BLaER1 treated with 17β-estradiol and CSF1 and Interleukin-3, amounts not matched to agents 10 nM and 100 nM (cell line): ENCODE data around the gene FOXJ3.

ENCODE experiments used
- H3K27ac ChIP-seq, 11 experiments: shearing (Covaris generic); formaldehyde crosslinking; 2 replicates each; pipeline ENCODE4 v1.8.1; 2022
- H3K27me3 ChIP-seq, 11 experiments: shearing (Covaris generic); formaldehyde crosslinking; 2 replicates each; pipeline ENCODE4 v1.8.1; 2022
- H3K36me3 ChIP-seq, 11 experiments: shearing (Covaris generic); formaldehyde crosslinking; 2 replicates each; pipeline ENCODE4 v1.8.1; 2022
- H3K4me1 ChIP-seq, 10 experiments: shearing (Covaris generic); formaldehyde crosslinking; 2 replicates each; pipeline ENCODE4 v1.8.1; 2022
- H3K4me2 ChIP-seq, 11 experiments: shearing (Covaris generic); formaldehyde crosslinking; 2 replicates each; pipeline ENCODE4 v1.8.1; 2022
- H3K4me3 ChIP-seq, 10 experiments: shearing (Covaris generic); formaldehyde crosslinking; 2 replicates each; pipeline ENCODE4 v1.8.1; 2022
- H3K9ac ChIP-seq, 11 experiments: shearing (Covaris generic); formaldehyde crosslinking; 2 replicates each; pipeline ENCODE4 v1.8.1; 2022
- H3K9me3 ChIP-seq, 11 experiments: shearing (Covaris generic); formaldehyde crosslinking; replicated peaks in 1 of 11; 2 replicates each; pipeline ENCODE4 v1.8.1; 2022
- H4K20me1 ChIP-seq, 11 experiments: shearing (Covaris generic); formaldehyde crosslinking; 2 replicates each; pipeline ENCODE4 v1.8.1; 2022
- Cebpa-rat ChIP-seq, 11 experiments: shearing (Covaris generic); IDR thresholded peaks; 2 replicates each; pipeline ENCODE4 v1.8.1; 2022

The FOXJ3 gene

GRCh38 chr1:42328047-42328625 lies 6.9 kb downstream of the FOXJ3 start:
- H3K4me2 ChIP-seq: no peak overlapping the region

GRCh38 chr1:42325014-42325402 lies 10.0 kb downstream of the FOXJ3 start:
- no peaks in the 10 kb centered on the region; a peak in 1 of 22 replicates for H3K9me3 ChIP-seq
- H3K27ac ChIP-seq: no peak overlapping the region
- peaks cover 0 to 29% (median 5%) of the 10 kb centered on the region in 11 experiments; a peak in 7 of 22 replicates for H3K36me3 ChIP-seq
- H3K4me3 ChIP-seq: no peak overlapping the region
- H3K9ac ChIP-seq: no peak overlapping the region
- no peak overlapping the region for H3K4me2 ChIP-seq
- H4K20me1 ChIP-seq: peaks cover 72 to 96% (median 94%) of the 10 kb centered on the region in 11 experiments
- TF ChIP-seq Cebpa-rat (IDR thresholded peaks at IDR 0.05): no peak
- H3K27me3 ChIP-seq: no peaks in the 10 kb centered on the region
- peaks cover 13 to 36% (median 20%) of the 10 kb centered on the region in 10 experiments for H3K4me1 ChIP-seq

More at GRCh38 chr1:42328047-42328625, 6.9 kb downstream of the FOXJ3 start:
- H3K27me3 ChIP-seq: no peaks in the 10 kb centered on the region
- H3K4me3 ChIP-seq: no peak overlapping the region
- peaks cover 84 to 96% (median 95%) of the 10 kb centered on the region in 11 experiments for H4K20me1 ChIP-seq
- TF ChIP-seq Cebpa-rat (IDR thresholded peaks at IDR 0.05): no peak
- no peak overlapping the region for H3K27ac ChIP-seq
- H3K9ac ChIP-seq: no peak overlapping the region
- H3K36me3 ChIP-seq: peaks cover 0 to 44% (median 12%) of the 10 kb centered on the region in 11 experiments; a peak in 13 of 22 replicates
- peaks cover 11 to 33% (median 16%) of the 10 kb centered on the region in 10 experiments for H3K4me1 ChIP-seq
- H3K9me3 ChIP-seq: peaks cover 0 to 5% (median 0%) of the 10 kb centered on the region in 11 experiments; a peak in 5 of 22 replicates

GRCh38 chr1:42324398-42325013 lies 10.5 kb downstream of the FOXJ3 start:
- Histone ChIP-seq H3K9ac (no peak overlapping the region), H3K4me1 (peaks cover 17 to 37% (median 25%) of the 10 kb centered on the region in 10 experiments), H3K36me3 (peaks cover 0 to 28% (median 5%) of the 10 kb centered on the region in 11 experiments; a peak in 7 of 22 replicates), H3K4me2 (no peak overlapping the region), H3K27ac (no peak overlapping the region), H3K4me3 (no peak overlapping the region), H3K27me3 (no peaks in the 10 kb centered on the region), H4K20me1 (peaks cover 74 to 96% (median 94%) of the 10 kb centered on the region in 11 experiments), H3K9me3 (no peaks in the 10 kb centered on the region; a peak in 1 of 22 replicates)
- no peak for TF ChIP-seq Cebpa-rat (IDR thresholded peaks at IDR 0.05)

- peaks cover 25 to 46% (median 34%) of the 10 kb centered on the region in 10 experiments for H3K4me1 ChIP-seq
- H3K27ac ChIP-seq: no peak overlapping the region
These were observed 11.5 kb downstream of the FOXJ3 start for GRCh38 chr1:42323551-42323950.

GRCh38 chr1:42322577-42322976 lies 12.5 kb downstream of the FOXJ3 start:
- peak overlapping the region in 3 of 11 experiments; percentile 5 to 49 (median 6); a peak in 3 of 22 replicates for H3K4me2 ChIP-seq
- no peak overlapping the region for H3K27ac ChIP-seq
- no peak overlapping the region for H3K4me3 ChIP-seq
- no peaks in the 10 kb centered on the region for H3K9me3 ChIP-seq
- peaks cover 25 to 49% (median 34%) of the 10 kb centered on the region in 10 experiments for H3K4me1 ChIP-seq
- peaks cover 66 to 96% (median 93%) of the 10 kb centered on the region in 11 experiments; a peak in 21 of 22 replicates for H4K20me1 ChIP-seq
- no peak for TF ChIP-seq Cebpa-rat (IDR thresholded peaks at IDR 0.05)
- no peaks in the 10 kb centered on the region for H3K27me3 ChIP-seq
- no peak overlapping the region for H3K9ac ChIP-seq
- H3K36me3 ChIP-seq: peaks cover 0 to 28% (median 8%) of the 10 kb centered on the region in 11 experiments; a peak in 9 of 22 replicates

More at GRCh38 chr1:42323551-42323950, 11.5 kb downstream of the FOXJ3 start:
- TF ChIP-seq Cebpa-rat (IDR thresholded peaks at IDR 0.05): no peak
- no peaks in the 10 kb centered on the region for H3K9me3 ChIP-seq
- peaks cover 0 to 28% (median 9%) of the 10 kb centered on the region in 11 experiments; a peak in 11 of 22 replicates for H3K36me3 ChIP-seq
- H3K4me2 ChIP-seq: peak overlapping the region in 1 of 11 experiments; percentile 5; a peak in 1 of 22 replicates
- peaks cover 71 to 96% (median 94%) of the 10 kb centered on the region in 11 experiments; a peak in 21 of 22 replicates for H4K20me1 ChIP-seq
- no peaks in the 10 kb centered on the region for H3K27me3 ChIP-seq
- no peak overlapping the region for H3K9ac ChIP-seq
- H3K4me3 ChIP-seq: no peak overlapping the region

- Histone ChIP-seq H3K27ac (no peak overlapping the region), H3K4me1 (peaks cover 30 to 55% (median 34%) of the 10 kb centered on the region in 10 experiments), H3K9ac (no peak overlapping the region), H3K27me3 (no peaks in the 10 kb centered on the region), H3K36me3 (peaks cover 0 to 22% (median 8%) of the 10 kb centered on the region in 11 experiments; a peak in 8 of 22 replicates), H4K20me1 (peaks cover 59 to 96% (median 92%) of the 10 kb centered on the region in 11 experiments; a peak in 21 of 22 replicates), H3K4me2 (peak overlapping the region in 3 of 11 experiments; percentile 52 to 86 (median 78); a peak in 3 of 22 replicates), H3K9me3 (0 out of 22 replicates have a peak, but pooled peaks cover 0 to 5% (median 0%) of the 10 kb centered on the region in 11 experiments), H3K4me3 (no peak overlapping the region)
- no peak for TF ChIP-seq Cebpa-rat (IDR thresholded peaks at IDR 0.05)
These were observed 13.3 kb downstream of the FOXJ3 start for GRCh38 chr1:42321731-42322130.

- Histone ChIP-seq H3K4me1 (peaks cover 34 to 64% (median 39%) of the 10 kb centered on the region in 10 experiments), H3K36me3 (peaks cover 0 to 25% (median 11%) of the 10 kb centered on the region in 11 experiments; a peak in 9 of 22 replicates), H3K4me2 (peak overlapping the region; percentile 6 to 93 (median 52); a peak in 18 of 22 replicates), H3K9ac (no peak overlapping the region), H3K9me3 (0 out of 22 replicates have a peak, but pooled peaks cover 0 to 5% (median 0%) of the 10 kb centered on the region in 11 experiments), H3K4me3 (no peak overlapping the region), H3K27me3 (no peaks in the 10 kb centered on the region), H3K27ac (peak overlapping the region in 6 of 11 experiments; percentile 0 to 56 (median 28); a peak in 5 of 22 replicates), H4K20me1 (peaks cover 59 to 96% (median 92%) of the 10 kb centered on the region in 11 experiments; a peak in 21 of 22 replicates)
- TF ChIP-seq Cebpa-rat (IDR thresholded peaks at IDR 0.05): no peak
These were observed 14.3 kb downstream of the FOXJ3 start for GRCh38 chr1:42320708-42321107.

GRCh38 chr1:42319871-42320484 lies 15.1 kb downstream of the FOXJ3 start:
- H3K27me3 ChIP-seq: no peaks in the 10 kb centered on the region
- H3K4me2 ChIP-seq: peak overlapping the region; percentile 67 to 93 (median 80)
- peak overlapping the region; percentile 3 to 46 (median 34); a peak in 15 of 22 replicates for H3K9ac ChIP-seq
- no peak for TF ChIP-seq Cebpa-rat (IDR thresholded peaks at IDR 0.05)
- H3K4me1 ChIP-seq: peaks cover 40 to 72% (median 46%) of the 10 kb centered on the region in 10 experiments
- H3K9me3 ChIP-seq: 0 out of 22 replicates have a peak, but pooled peaks cover 0 to 5% (median 0%) of the 10 kb centered on the region in 11 experiments
- peaks cover 56 to 96% (median 92%) of the 10 kb centered on the region in 11 experiments; a peak in 21 of 22 replicates for H4K20me1 ChIP-seq
- H3K36me3 ChIP-seq: peaks cover 0 to 25% (median 11%) of the 10 kb centered on the region in 11 experiments; a peak in 9 of 22 replicates
- peak overlapping the region; percentile 18 to 61 (median 49); a peak in 20 of 22 replicates for H3K27ac ChIP-seq
- H3K4me3 ChIP-seq: peak overlapping the region in 9 of 10 experiments; percentile 3 to 33 (median 25); a peak in 9 of 20 replicates
